Measurements from ENCODE around the gene SLAMF7.
"Not testable (repeated sequence)": the region's sequence is repeated elsewhere in the genome, so short reads cannot be mapped to it uniquely, and the experiment has no call there.

SLAMF7 gene

GRCh38 chr1:160739098-160739511 is at the start of gene SLAMF7:
SLAMF7 (plus strand) TSS chr1:160739247; CDS start chr1:160739302, 55 bp downstream.
- DNase-seq (ENCODE audit: low read depth, low spot score) = no peak
- Histone ChIP-seq H3K9ac (ENCODE audit: insufficient read length, low read depth) (no peak within 1 kb of the TSS), H3K27me3 (ENCODE audit: insufficient read depth, insufficient read length) (no peaks in the 10 kb centered on the region), H3K9me3 (ENCODE audit: insufficient read depth, low read length) (peaks cover 28% of the 10 kb centered on the region), H3K4me1 (ENCODE audit: insufficient read depth, insufficient read length) (no peaks in the 10 kb centered on the region), H3K36me3 (ENCODE audit: insufficient read depth, insufficient read length, low read length) (no peaks in the 10 kb centered on the region), H3K4me3 (ENCODE audit: insufficient read length, low read depth) (no peak within 1 kb of the TSS)
- no peak for TF ChIP-seq ZNF274 (IDR thresholded peaks at IDR 0.05; ENCODE audit: low read depth, low read length)
- no peak for TF ChIP-seq YY1 (IDR thresholded peaks at IDR 0.05; ENCODE audit: insufficient read depth, insufficient read length)
- TF ChIP-seq SUZ12 (IDR thresholded peaks at IDR 0.05; ENCODE audit: extremely low read depth, insufficient read depth, insufficient read length) = no peak

GRCh38 chr1:160692390-160692789 is 46.7 kb upstream of the SLAMF7 start:
- H3K36me3 ChIP-seq (ENCODE audit: insufficient read depth, insufficient read length, low read length); H3K9ac ChIP-seq (ENCODE audit: insufficient read length, low read depth); H3K9me3 ChIP-seq (ENCODE audit: insufficient read depth, low read length); H3K4me3 ChIP-seq (ENCODE audit: insufficient read length, low read depth); H3K4me1 ChIP-seq (ENCODE audit: insufficient read depth, insufficient read length); DNase-seq (ENCODE audit: low read depth, low spot score); H3K27me3 ChIP-seq (ENCODE audit: insufficient read depth, insufficient read length): not testable (repeated sequence)

GRCh38 chr1:160702100-160702499 is 36.9 kb upstream of the SLAMF7 start:
- no peak overlapping the region for H3K4me3 ChIP-seq (ENCODE audit: insufficient read length, low read depth)
- H3K9ac ChIP-seq (ENCODE audit: insufficient read length, low read depth) = no peak overlapping the region
- H3K27me3 ChIP-seq (ENCODE audit: insufficient read depth, insufficient read length) = no peaks in the 10 kb centered on the region
- no peak for DNase-seq (ENCODE audit: low read depth, low spot score)
- H3K9me3 ChIP-seq (ENCODE audit: insufficient read depth, low read length) = no peaks in the 10 kb centered on the region
- no peaks in the 10 kb centered on the region for H3K36me3 ChIP-seq (ENCODE audit: insufficient read depth, insufficient read length, low read length)
- no peaks in the 10 kb centered on the region for H3K4me1 ChIP-seq (ENCODE audit: insufficient read depth, insufficient read length)
- TF ChIP-seq SUZ12 (IDR thresholded peaks at IDR 0.05; ENCODE audit: extremely low read depth, insufficient read depth, insufficient read length) = no peak
- TF ChIP-seq ZNF274 (IDR thresholded peaks at IDR 0.05; ENCODE audit: low read depth, low read length) = no peak
- no peak for TF ChIP-seq YY1 (IDR thresholded peaks at IDR 0.05; ENCODE audit: insufficient read depth, insufficient read length)

- H3K36me3 ChIP-seq (ENCODE audit: insufficient read depth, insufficient read length, low read length) = no peaks in the 10 kb centered on the region
- H3K4me1 ChIP-seq (ENCODE audit: insufficient read depth, insufficient read length) = no peaks in the 10 kb centered on the region
- TF ChIP-seq YY1 (IDR thresholded peaks at IDR 0.05; ENCODE audit: insufficient read depth, insufficient read length) = no peak
- TF ChIP-seq ZNF274 (IDR thresholded peaks at IDR 0.05; ENCODE audit: low read depth, low read length) = no peak
- TF ChIP-seq SUZ12 (IDR thresholded peaks at IDR 0.05; ENCODE audit: extremely low read depth, insufficient read depth, insufficient read length) = no peak
- H3K27me3 ChIP-seq (ENCODE audit: insufficient read depth, insufficient read length) = no peaks in the 10 kb centered on the region
- no peak overlapping the region for H3K9ac ChIP-seq (ENCODE audit: insufficient read length, low read depth)
- no peak overlapping the region for H3K4me3 ChIP-seq (ENCODE audit: insufficient read length, low read depth)
- no peak for DNase-seq (ENCODE audit: low read depth, low spot score)
- H3K9me3 ChIP-seq (ENCODE audit: insufficient read depth, low read length) = no peaks in the 10 kb centered on the region
Measured at GRCh38 chr1:160704250-160704649, 34.8 kb upstream of the SLAMF7 start.

GRCh38 chr1:160705212-160705621 is 33.8 kb upstream of the SLAMF7 start:
- not testable (repeated sequence) for H3K36me3 ChIP-seq (ENCODE audit: insufficient read depth, insufficient read length, low read length); H3K9me3 ChIP-seq (ENCODE audit: insufficient read depth, low read length); H3K27me3 ChIP-seq (ENCODE audit: insufficient read depth, insufficient read length); H3K4me3 ChIP-seq (ENCODE audit: insufficient read length, low read depth); H3K4me1 ChIP-seq (ENCODE audit: insufficient read depth, insufficient read length); DNase-seq (ENCODE audit: low read depth, low spot score); H3K9ac ChIP-seq (ENCODE audit: insufficient read length, low read depth)

- Histone ChIP-seq H3K9me3 (ENCODE audit: insufficient read depth, low read length) (no peaks in the 10 kb centered on the region), H3K9ac (ENCODE audit: insufficient read length, low read depth) (no peak overlapping the region), H3K27me3 (ENCODE audit: insufficient read depth, insufficient read length) (no peaks in the 10 kb centered on the region), H3K36me3 (ENCODE audit: insufficient read depth, insufficient read length, low read length) (no peaks in the 10 kb centered on the region), H3K4me3 (ENCODE audit: insufficient read length, low read depth) (no peak overlapping the region), H3K4me1 (ENCODE audit: insufficient read depth, insufficient read length) (no peaks in the 10 kb centered on the region)
- no peak for DNase-seq (ENCODE audit: low read depth, low spot score)
- TF ChIP-seq ZNF274 (IDR thresholded peaks at IDR 0.05; ENCODE audit: low read depth, low read length) (no peak), SUZ12 (IDR thresholded peaks at IDR 0.05; ENCODE audit: extremely low read depth, insufficient read depth, insufficient read length) (no peak), YY1 (IDR thresholded peaks at IDR 0.05; ENCODE audit: insufficient read depth, insufficient read length) (no peak)
Measured at GRCh38 chr1:160705742-160706141, 33.3 kb upstream of the SLAMF7 start.

GRCh38 chr1:160706526-160707235 is 32.4 kb upstream of the SLAMF7 start:
- no peak for DNase-seq (ENCODE audit: low read depth, low spot score)
- Histone ChIP-seq H3K27me3 (ENCODE audit: insufficient read depth, insufficient read length) (no peaks in the 10 kb centered on the region), H3K4me3 (ENCODE audit: insufficient read length, low read depth) (no peak overlapping the region), H3K4me1 (ENCODE audit: insufficient read depth, insufficient read length) (no peaks in the 10 kb centered on the region), H3K36me3 (ENCODE audit: insufficient read depth, insufficient read length, low read length) (no peaks in the 10 kb centered on the region), H3K9me3 (ENCODE audit: insufficient read depth, low read length) (no peaks in the 10 kb centered on the region), H3K9ac (ENCODE audit: insufficient read length, low read depth) (no peak overlapping the region)
- TF ChIP-seq SUZ12 (IDR thresholded peaks at IDR 0.05; ENCODE audit: extremely low read depth, insufficient read depth, insufficient read length) (no peak), YY1 (IDR thresholded peaks at IDR 0.05; ENCODE audit: insufficient read depth, insufficient read length) (no peak), ZNF274 (IDR thresholded peaks at IDR 0.05; ENCODE audit: low read depth, low read length) (no peak)

Measured in NT2/D1 (cell line).